Measurements from ENCODE around the gene P2RX5.

P2RX5 gene

DNA sequence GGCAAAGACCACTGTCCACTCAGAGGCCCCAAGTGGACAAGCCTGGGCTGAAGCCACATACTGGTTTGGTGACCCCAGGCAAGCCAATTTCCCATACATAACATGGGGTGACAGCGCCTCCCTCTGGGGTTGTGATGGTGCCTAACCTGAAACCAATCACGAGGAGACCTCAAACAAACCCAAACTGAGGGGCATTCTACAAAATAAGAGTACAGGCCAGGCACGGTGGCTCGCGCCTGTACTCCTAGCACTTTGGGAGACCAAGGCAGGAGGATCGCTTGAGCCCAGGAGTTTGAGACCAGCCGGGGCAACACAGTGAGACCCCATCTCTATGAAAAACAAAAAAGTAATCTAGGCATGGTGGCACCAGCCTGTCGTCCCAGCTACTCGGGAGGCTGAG, 3.6 kb downstream of the P2RX5 start:
- Histone ChIP-seq H3K36me3 (replicated peaks in 1 of 2; ENCODE audit: control insufficient read depth in 2 of 2, insufficient read depth in 2 of 2, low read length in 2 of 2) (no peaks in the 10 kb centered on the region), H3K4ac (ENCODE audit: low read length) (no peak overlapping the region), H3K27me3 (ENCODE audit: control insufficient read depth in 3 of 3, insufficient read depth in 3 of 3, low read depth in 1 of 3, low read length in 3 of 3) (peaks cover 20 to 42% (median 34%) of the 10 kb centered on the region in 3 experiments), H2BK5ac (ENCODE audit: low read length) (no peak overlapping the region), H3K14ac (ENCODE audit: low read length) (no peak overlapping the region), H3K4me3 (ENCODE audit: low read length in 2 of 2) (no peak overlapping the region), H2AFZ (ENCODE audit: low read length) (no peak overlapping the region), H2BK12ac (ENCODE audit: low read length) (no peak overlapping the region), H3K79me1 (ENCODE audit: low read depth, low read length) (peaks cover 2% of the 10 kb centered on the region), H3K4me1 (ENCODE audit: control insufficient read depth in 2 of 2, insufficient read depth in 1 of 2, low read depth in 1 of 2, low read length in 2 of 2) (peaks cover 10 to 15% of the 10 kb centered on the region in 2 donors), H3K27ac (replicated peaks; ENCODE audit: low read length) (no peak overlapping the region), H2BK120ac (ENCODE audit: low read depth, low read length) (no peak overlapping the region), H3K9ac (ENCODE audit: low read depth, low read length, poor library complexity) (no peak overlapping the region), H2BK15ac (ENCODE audit: low read length) (no peak overlapping the region), H3K23ac (ENCODE audit: low read depth, low read length, poor library complexity) (no peak overlapping the region), H3K18ac (ENCODE audit: low read length) (no peak overlapping the region), H4K91ac (ENCODE audit: low read depth, low read length, poor library complexity) (no peak overlapping the region), H4K8ac (ENCODE audit: low read depth, low read length) (no peak overlapping the region), H2AK5ac (ENCODE audit: low read depth, low read length) (no peak overlapping the region), H3K4me2 (ENCODE audit: insufficient read depth, low read length, poor library complexity, severe bottlenecking) (no peak overlapping the region), H3K9me3 (replicated peaks in 1 of 2; ENCODE audit: control insufficient read depth in 2 of 2, insufficient read depth in 1 of 2, low read depth in 1 of 2, low read length in 2 of 2) (no peaks in the 10 kb centered on the region)
- no CpG with 5 or more reads among the region's 9 CpGs for WGBS, 2 donors (ENCODE audit: extremely low coverage in 2 of 2, insufficient read length in 2 of 2, insufficient replicate concordance in 1 of 2)
- DNase-seq (ENCODE audit: low spot score) = no peak

DNA sequence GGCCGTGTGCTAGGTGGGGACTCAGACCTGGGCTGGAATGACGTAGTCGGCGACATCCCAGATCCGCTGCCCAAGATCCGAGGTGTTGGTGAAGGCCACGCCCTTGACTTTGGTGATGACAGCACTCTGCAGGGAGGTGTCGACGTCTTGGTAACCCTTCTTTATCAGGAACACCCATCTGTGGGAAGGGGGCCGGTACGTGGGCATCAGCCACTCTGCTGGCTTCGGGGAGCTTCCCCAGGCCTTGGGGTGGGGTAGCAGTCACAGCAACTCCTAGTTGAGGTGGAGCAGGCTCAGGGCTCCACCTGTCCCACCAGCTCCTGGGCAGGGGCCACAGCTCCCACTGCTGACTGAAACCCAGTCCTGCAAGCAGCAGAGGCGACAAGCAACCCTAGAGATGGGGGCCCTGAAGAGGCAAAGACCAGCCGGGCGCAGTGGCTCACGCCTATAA, 4.3 kb downstream of the P2RX5 start:
- no peak overlapping the region for H2BK12ac ChIP-seq (ENCODE audit: low read length)
- H3K18ac ChIP-seq (ENCODE audit: low read length) = no peak overlapping the region
- no CpG with 5 or more reads among the region's 16 CpGs for WGBS, 2 donors (ENCODE audit: extremely low coverage in 2 of 2, insufficient read length in 2 of 2, insufficient replicate concordance in 1 of 2)

DNA sequence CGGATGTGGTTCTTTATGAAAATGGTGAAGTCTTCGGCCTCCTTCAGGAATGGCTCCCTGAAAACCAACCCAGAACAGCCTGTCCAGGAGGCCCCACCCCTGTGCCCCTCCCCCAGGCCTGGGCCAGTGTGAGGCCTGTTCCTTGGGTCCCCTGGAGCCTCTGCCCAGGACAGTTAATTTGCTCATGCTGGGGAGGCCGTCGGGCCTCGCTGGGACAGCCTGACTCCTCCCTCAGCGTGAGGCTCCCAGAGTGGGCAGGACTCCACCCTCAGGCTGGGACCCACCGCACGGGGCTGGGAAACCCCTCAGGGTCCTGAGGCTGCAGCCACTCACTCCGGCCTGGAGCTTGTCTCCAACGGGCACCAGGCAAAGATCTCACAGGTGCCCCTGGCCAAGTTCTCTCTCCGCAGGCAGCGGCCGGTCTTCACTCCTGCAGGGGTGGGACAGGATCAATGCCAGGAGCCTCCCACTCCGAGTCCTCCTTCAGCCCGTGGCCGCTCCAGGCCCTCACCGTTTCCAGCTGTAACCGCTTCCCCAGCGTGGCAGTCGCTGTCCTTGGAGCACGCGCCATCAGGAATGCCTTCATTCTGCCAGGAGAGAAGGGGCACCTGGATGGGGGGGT, 5.8 kb downstream of the P2RX5 start:
- Histone ChIP-seq H2BK5ac (ENCODE audit: low read length) (peak overlapping the region; percentile 53), H2BK12ac (ENCODE audit: low read length) (no peak overlapping the region), H3K27me3 (ENCODE audit: control insufficient read depth in 3 of 3, insufficient read depth in 3 of 3, low read depth in 1 of 3, low read length in 3 of 3) (peaks cover 8 to 22% (median 13%) of the 10 kb centered on the region in 3 experiments), H3K9ac (ENCODE audit: low read depth, low read length, poor library complexity) (no peak overlapping the region), H3K4me3 (ENCODE audit: low read length in 2 of 2) (no peak overlapping the region), H3K23ac (ENCODE audit: low read depth, low read length, poor library complexity) (peak overlapping the region; percentile 43), H3K4ac (ENCODE audit: low read length) (no peak overlapping the region), H2BK120ac (ENCODE audit: low read depth, low read length) (no peak overlapping the region), H4K8ac (ENCODE audit: low read depth, low read length) (no peak overlapping the region), H3K4me2 (ENCODE audit: insufficient read depth, low read length, poor library complexity, severe bottlenecking) (no peak overlapping the region), H4K91ac (ENCODE audit: low read depth, low read length, poor library complexity) (no peak overlapping the region), H3K9me3 (replicated peaks in 1 of 2; ENCODE audit: control insufficient read depth in 2 of 2, insufficient read depth in 1 of 2, low read depth in 1 of 2, low read length in 2 of 2) (no peaks in the 10 kb centered on the region), H3K27ac (replicated peaks; ENCODE audit: low read length) (no peak overlapping the region), H3K4me1 (ENCODE audit: control insufficient read depth in 2 of 2, insufficient read depth in 1 of 2, low read depth in 1 of 2, low read length in 2 of 2) (peaks cover 5 to 14% of the 10 kb centered on the region in 2 donors), H3K14ac (ENCODE audit: low read length) (peak overlapping the region; percentile 3), H3K36me3 (replicated peaks in 1 of 2; ENCODE audit: control insufficient read depth in 2 of 2, insufficient read depth in 2 of 2, low read length in 2 of 2) (no peaks in the 10 kb centered on the region), H3K79me1 (ENCODE audit: low read depth, low read length) (peaks cover 2% of the 10 kb centered on the region), H2AFZ (ENCODE audit: low read length) (peak overlapping the region; percentile 45), H3K18ac (ENCODE audit: low read length) (peak overlapping the region; percentile 27), H2BK15ac (ENCODE audit: low read length) (peak overlapping the region; percentile 71), H2AK5ac (ENCODE audit: low read depth, low read length) (peak overlapping the region; percentile 46)
- no CpG with 5 or more reads among the region's 22 CpGs for WGBS, 2 donors (ENCODE audit: extremely low coverage in 2 of 2, insufficient read length in 2 of 2, insufficient replicate concordance in 1 of 2)
- no peak for DNase-seq (ENCODE audit: low spot score)

More for the DNA sequence above, 4.3 kb downstream of the P2RX5 start:
- H2AK5ac ChIP-seq (ENCODE audit: low read depth, low read length) = no peak overlapping the region
- no peak overlapping the region for H3K23ac ChIP-seq (ENCODE audit: low read depth, low read length, poor library complexity)
- H2BK15ac ChIP-seq (ENCODE audit: low read length) = peak overlapping the region; percentile 30
- H3K4ac ChIP-seq (ENCODE audit: low read length) = no peak overlapping the region
- H3K27me3 ChIP-seq (ENCODE audit: control insufficient read depth in 3 of 3, insufficient read depth in 3 of 3, low read depth in 1 of 3, low read length in 3 of 3) = peaks cover 18 to 36% (median 27%) of the 10 kb centered on the region in 3 experiments
- no peak for DNase-seq (ENCODE audit: low spot score)
- H3K4me1 ChIP-seq (ENCODE audit: control insufficient read depth in 2 of 2, insufficient read depth in 1 of 2, low read depth in 1 of 2, low read length in 2 of 2) = peaks cover 10 to 15% of the 10 kb centered on the region in 2 donors
- H2AFZ ChIP-seq (ENCODE audit: low read length) = no peak overlapping the region
- no peak overlapping the region for H4K91ac ChIP-seq (ENCODE audit: low read depth, low read length, poor library complexity)
- H3K9me3 ChIP-seq (replicated peaks in 1 of 2; ENCODE audit: control insufficient read depth in 2 of 2, insufficient read depth in 1 of 2, low read depth in 1 of 2, low read length in 2 of 2) = no peaks in the 10 kb centered on the region
- no peak overlapping the region for H3K4me2 ChIP-seq (ENCODE audit: insufficient read depth, low read length, poor library complexity, severe bottlenecking)
- no peak overlapping the region for H4K8ac ChIP-seq (ENCODE audit: low read depth, low read length)
- H2BK5ac ChIP-seq (ENCODE audit: low read length) = no peak overlapping the region
- H3K27ac ChIP-seq (replicated peaks; ENCODE audit: low read length) = no peak overlapping the region
- H2BK120ac ChIP-seq (ENCODE audit: low read depth, low read length) = no peak overlapping the region
- no peak overlapping the region for H3K4me3 ChIP-seq (ENCODE audit: low read length in 2 of 2)
- peaks cover 2% of the 10 kb centered on the region for H3K79me1 ChIP-seq (ENCODE audit: low read depth, low read length)
- H3K9ac ChIP-seq (ENCODE audit: low read depth, low read length, poor library complexity) = no peak overlapping the region
- no peaks in the 10 kb centered on the region for H3K36me3 ChIP-seq (replicated peaks in 1 of 2; ENCODE audit: control insufficient read depth in 2 of 2, insufficient read depth in 2 of 2, low read length in 2 of 2)
- H3K14ac ChIP-seq (ENCODE audit: low read length) = no peak overlapping the region

DNA sequence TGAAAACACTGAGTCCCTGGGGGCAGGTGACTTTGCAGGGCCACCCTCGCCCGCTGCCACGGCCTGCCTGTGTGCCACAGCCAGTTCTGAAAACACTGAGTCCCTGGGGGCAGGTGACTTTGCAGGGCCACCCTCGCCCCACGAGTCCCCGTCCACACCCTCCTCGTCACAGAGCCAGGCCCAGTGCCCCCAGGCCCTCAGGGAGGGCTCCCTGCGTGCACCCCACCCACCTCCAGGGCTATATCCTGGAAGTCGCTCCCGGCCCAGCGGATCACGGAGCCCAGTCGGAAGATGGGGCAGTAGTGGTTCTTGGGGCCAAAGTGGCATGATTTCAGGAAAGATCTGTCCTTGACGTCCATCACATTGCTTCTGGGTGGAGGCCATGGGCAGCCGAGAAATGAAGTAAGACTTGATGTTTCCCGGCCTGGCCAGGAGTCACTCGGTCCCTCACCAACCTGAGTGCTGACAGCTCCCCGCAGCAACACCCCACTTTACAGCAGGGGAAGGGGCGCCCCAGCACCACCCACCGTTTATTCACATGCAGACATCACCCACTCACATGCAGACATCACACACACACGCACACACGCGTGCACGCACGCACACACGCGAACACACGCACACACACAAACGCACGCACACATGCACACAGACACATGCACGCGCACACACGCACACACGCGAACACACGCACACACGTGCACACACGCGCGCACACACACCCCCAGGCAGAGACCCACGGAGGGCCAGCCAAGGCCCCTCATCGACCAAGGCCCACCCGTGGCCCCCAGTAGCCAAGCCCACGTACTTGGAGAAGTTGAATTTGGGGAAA, 6.5 kb downstream of the P2RX5 start:
- 100% methylated on average over 3 of the region's 44 CpGs; no CpG with 5 or more reads in 1 of the 2 donors for WGBS, 2 donors (ENCODE audit: extremely low coverage in 2 of 2, insufficient read length in 2 of 2, insufficient replicate concordance in 1 of 2)
- no peak overlapping the region for H4K8ac ChIP-seq (ENCODE audit: low read depth, low read length)

More for the DNA sequence above, 6.5 kb downstream of the P2RX5 start:
- Histone ChIP-seq H3K9me3 (replicated peaks in 1 of 2; ENCODE audit: control insufficient read depth in 2 of 2, insufficient read depth in 1 of 2, low read depth in 1 of 2, low read length in 2 of 2) (no peaks in the 10 kb centered on the region), H3K4me1 (ENCODE audit: control insufficient read depth in 2 of 2, insufficient read depth in 1 of 2, low read depth in 1 of 2, low read length in 2 of 2) (peaks cover 2 to 9% of the 10 kb centered on the region in 2 donors), H3K14ac (ENCODE audit: low read length) (peak overlapping the region; percentile 75), H3K4ac (ENCODE audit: low read length) (no peak overlapping the region), H2BK5ac (ENCODE audit: low read length) (peak overlapping the region; percentile 53), H3K18ac (ENCODE audit: low read length) (peak overlapping the region; percentile 27), H2AK5ac (ENCODE audit: low read depth, low read length) (peak overlapping the region; percentile 37), H4K91ac (ENCODE audit: low read depth, low read length, poor library complexity) (no peak overlapping the region), H3K27me3 (ENCODE audit: control insufficient read depth in 3 of 3, insufficient read depth in 3 of 3, low read depth in 1 of 3, low read length in 3 of 3) (peaks cover 1 to 15% (median 6%) of the 10 kb centered on the region in 3 experiments), H3K4me3 (ENCODE audit: low read length in 2 of 2) (peak overlapping the region in 1 of 2 donors; percentile 67), H2BK12ac (ENCODE audit: low read length) (no peak overlapping the region), H2AFZ (ENCODE audit: low read length) (no peak overlapping the region), H3K79me1 (ENCODE audit: low read depth, low read length) (peaks cover 2% of the 10 kb centered on the region), H3K23ac (ENCODE audit: low read depth, low read length, poor library complexity) (peak overlapping the region; percentile 97), H3K27ac (replicated peaks; ENCODE audit: low read length) (no peak overlapping the region), H2BK120ac (ENCODE audit: low read depth, low read length) (no peak overlapping the region), H3K36me3 (replicated peaks in 1 of 2; ENCODE audit: control insufficient read depth in 2 of 2, insufficient read depth in 2 of 2, low read length in 2 of 2) (no peaks in the 10 kb centered on the region), H2BK15ac (ENCODE audit: low read length) (peak overlapping the region; percentile 71), H3K4me2 (ENCODE audit: insufficient read depth, low read length, poor library complexity, severe bottlenecking) (no peak overlapping the region), H3K9ac (ENCODE audit: low read depth, low read length, poor library complexity) (peak overlapping the region; percentile 21)
- no peak for DNase-seq (ENCODE audit: low spot score)

Data from neuronal stem cell (in vitro differentiated cells).